CD1c-positive myeloid dendritic cell (primary cell): Measurements from ENCODE around the gene GAS6.
A peak's percentile ranks its signal among the peaks of the same experiment; 100 is the strongest.
"Not testable (repeated sequence)": the region's sequence is repeated elsewhere in the genome, so short reads cannot be mapped to it uniquely, and the experiment has no call there.

Experiments
- DNase-seq: peaks from one replicate; pipeline ENCODE4 v3.0.0-alpha.2; 2016; ENCODE audit errors: extremely low spot score

GAS6 gene

DNA sequence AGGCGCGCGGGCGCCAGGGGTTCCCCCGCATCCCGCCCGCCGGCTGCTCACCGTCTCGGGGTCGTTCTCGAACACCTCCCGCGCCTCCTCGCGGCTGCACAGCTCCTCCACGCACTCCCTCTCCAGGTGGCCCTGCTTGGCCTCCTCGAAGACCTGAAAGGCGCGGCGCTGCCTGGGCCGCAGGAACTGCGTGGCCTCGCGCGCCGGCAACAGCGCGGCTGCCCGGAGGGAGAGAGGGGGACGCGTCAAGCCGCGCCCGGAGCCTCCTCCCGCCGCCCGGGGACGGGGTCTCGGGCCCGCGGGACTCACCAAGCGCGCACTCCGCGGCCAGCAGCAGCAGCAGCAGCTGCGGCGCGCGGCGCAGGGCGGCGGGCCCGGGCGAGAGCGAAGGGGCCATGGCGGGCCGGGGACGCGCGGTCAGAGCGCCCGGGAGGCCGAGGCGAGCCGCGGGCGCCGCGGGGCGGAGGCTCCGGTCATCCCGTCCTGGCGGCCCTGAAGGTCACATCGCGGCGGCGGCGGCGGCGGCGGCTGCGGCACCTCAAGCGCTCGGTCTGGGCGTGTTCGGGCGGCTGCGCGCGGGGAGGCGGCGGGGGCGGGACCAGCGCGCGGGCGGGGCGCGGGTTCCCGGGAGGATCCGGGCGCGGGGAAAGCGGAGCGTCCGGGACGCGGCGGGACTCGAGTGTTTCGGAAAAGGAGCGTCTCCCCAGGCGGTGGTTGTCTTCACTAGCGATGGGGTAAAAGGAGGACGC lies at the start of gene GAS6:
Gene GAS6 (minus strand): TSS at position 553 of the 749 bp plus-strand sequence. CDS start 156 bp downstream, at position 397.
- DNase-seq, result peak; percentile 42

DNA sequence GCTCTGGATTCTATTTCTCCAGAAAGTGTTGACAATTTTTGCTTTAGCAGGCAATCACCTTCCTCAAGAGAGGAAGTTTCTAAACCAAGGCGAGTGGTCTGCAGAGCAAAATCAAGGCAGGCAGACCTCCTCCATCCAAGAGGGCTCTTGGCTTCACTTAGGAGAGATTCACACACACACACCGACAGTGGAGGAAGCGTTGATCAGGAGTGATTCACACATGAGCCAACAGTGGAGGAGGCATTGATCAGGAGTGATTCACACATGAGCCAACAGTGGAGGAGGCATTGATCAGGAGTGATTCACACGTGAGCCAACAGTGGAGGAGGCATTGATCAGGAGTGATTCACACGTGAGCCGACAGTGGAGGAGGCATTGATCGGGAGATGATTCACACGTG lies 49.5 kb upstream of the GAS6 start:
- DNase-seq, result not testable (repeated sequence)

- DNase-seq, result no peak
Observed at GRCh38 chr13:113912596-113912995, 48.7 kb upstream of the GAS6 start.

DNA sequence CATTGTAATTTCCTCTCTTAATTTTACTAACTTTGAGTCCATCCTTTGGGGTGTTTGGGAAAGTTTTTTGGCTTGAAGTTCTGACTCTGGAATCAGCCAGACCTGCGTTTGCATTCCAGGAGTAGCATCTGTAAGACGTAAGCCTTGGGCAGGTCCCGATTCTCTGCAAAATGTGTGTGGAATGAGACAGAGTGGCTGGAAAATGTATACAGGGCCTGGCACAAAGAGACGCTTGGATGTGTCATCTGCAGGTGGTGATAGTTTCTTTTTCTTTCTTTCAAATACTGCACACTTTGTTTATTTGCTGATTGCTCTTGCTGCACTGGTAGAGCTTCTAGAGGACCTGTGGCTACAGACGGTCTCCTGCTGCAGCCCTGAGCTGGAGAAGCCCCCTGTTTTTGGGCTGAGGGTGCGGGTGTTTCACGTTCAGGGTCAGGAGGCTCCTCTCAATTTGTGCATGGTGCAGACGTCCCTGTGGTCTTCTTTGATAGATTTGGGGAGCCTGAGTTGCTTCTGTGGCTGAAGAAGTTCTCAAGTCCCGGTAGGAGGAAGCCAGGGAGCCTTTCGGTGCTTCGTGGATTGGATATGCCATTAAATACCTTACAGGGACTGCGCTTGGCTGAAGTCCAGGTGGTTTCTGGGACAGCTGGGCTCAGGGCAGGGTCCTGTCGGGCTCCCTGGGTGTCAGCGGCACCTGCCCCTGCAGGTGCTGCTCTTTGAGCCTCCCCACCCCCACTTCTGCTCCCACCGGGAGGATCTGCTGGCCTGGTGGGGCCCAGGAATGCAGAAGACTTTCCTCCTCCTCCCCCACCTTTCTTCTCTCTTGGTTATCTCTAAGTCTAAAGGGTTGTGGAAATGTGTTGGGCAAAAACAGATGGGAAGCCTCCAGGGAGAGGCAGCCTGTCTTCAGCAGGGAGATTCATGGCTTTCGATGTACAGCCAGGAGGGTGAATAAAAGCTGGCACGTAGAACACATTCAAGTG lies 44.0 kb upstream of the GAS6 start:
- no peak for DNase-seq

- DNase-seq, result no peak
Observed at GRCh38 chr13:113906571-113906970, 42.7 kb upstream of the GAS6 start.

DNA sequence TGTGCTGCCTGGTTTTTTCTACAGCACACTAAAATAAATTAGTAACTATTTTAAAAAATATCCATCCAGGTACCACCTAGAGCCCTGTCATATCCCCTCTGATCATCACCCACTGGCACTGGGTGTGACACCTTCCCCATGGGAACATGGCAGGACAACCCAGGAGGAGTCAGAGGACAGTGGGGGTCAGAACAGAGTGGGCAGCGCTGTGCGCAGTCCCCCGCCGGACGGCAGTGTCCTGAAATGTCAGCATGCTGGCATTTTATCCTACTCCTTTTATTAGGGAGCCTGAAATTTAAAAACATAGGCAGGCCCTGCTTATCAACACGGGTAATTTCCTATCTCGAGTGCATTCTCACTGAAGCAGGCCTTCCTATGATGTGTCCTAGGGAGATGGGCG lies 42.1 kb upstream of the GAS6 start:
- DNase-seq, result no peak

DNA sequence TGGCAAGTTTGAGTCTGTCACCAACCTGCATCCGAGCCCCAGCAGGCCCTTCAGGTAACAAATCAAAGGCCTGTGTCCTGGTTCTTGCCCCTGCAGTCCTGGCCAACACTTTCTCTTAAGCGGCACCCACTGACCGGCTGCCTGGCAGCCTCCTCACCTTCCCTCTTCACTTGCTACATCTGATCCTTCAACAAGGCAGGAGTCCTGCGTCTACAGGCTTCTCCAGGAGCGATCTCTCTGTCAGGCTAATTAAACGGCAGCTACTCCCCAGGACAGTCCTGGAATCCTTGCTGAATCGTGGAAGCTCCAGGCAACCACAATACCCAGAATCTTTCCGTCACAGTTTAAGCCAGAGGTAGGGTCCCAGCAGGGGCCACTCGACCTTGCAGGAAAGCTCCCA lies 41.1 kb upstream of the GAS6 start:
- no peak for DNase-seq

- peak; percentile 8 for DNase-seq
Observed at GRCh38 chr13:113904411-113904810, 40.5 kb upstream of the GAS6 start.

GRCh38 chr13:113903912-113904311 lies 40.0 kb upstream of the GAS6 start:
- DNase-seq, result no peak

DNA sequence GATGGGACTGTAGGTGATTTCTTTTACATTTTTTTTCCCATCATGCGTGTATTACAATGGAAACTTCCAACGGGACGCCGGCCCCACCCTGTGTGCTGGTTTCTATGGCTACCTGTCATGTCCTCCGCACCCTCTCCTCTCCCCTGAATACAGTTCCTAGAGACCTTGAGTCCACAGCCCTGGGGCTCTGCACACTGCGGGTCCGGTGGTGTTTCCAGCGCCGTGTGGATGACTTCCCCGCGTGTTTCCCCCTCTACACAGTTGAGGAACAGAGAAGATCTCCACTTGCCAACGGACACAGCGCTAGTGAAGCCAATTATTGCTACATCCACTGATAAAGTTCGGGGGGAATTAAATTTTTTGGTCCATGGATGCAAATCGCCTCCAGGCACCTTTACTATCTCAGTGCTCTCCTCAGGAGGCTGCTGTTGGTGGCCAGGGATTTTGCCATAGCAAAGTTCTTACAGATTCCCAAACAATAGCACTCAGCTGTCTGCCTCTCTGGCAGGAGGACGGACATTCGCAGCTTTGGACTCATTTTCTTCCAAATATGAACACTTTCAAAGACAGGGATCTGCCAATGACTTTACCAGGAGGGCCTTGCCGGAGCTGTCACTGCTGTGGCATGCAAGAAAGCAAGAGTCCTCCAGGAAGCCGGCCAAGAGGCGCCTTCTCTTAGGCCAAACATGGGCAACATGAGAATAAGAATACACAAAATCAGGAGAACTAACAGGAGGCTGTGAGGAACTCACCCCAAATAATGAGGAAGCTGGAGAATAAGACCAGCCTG lies 39.3 kb upstream of the GAS6 start:
- DNase-seq, result no peak

DNA sequence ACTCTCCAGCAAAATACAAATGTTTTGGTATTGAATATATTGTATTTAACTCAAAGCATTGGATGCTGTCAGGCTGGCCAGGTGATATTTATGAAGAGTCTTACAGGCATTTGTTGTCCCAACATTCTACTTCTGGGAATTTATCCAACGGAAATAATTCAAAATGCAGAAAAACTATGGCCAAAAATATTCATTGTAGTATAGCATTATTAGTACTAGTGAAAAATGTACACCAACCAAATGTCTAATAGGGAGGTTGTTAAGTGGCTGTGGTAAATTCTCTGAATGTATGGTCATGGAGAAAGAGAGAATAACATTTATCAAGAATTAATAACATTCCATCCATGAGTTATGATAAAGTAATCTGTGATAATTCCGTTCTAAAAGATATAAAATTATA lies 38.6 kb upstream of the GAS6 start:
- DNase-seq, result no peak

DNA sequence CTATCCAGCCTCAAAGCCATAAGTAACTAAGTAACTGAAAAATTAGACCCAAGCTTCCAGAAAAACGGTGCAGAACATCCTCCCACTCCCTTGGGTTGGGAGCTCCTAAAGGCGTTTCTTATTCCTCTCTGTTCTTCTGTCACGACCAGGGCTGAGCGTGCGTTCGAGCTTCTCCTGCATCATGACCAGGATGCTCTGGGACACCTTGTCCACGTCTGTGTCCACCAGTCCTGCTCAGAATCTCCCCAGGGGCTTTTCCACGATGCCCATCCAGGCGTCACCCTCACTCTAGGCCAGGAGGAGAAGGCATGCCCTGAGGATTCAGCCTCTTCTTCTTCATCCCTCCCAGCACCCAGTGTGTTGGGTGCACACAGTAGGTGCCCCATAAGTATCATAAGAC lies 37.8 kb upstream of the GAS6 start:
- no peak for DNase-seq

DNA sequence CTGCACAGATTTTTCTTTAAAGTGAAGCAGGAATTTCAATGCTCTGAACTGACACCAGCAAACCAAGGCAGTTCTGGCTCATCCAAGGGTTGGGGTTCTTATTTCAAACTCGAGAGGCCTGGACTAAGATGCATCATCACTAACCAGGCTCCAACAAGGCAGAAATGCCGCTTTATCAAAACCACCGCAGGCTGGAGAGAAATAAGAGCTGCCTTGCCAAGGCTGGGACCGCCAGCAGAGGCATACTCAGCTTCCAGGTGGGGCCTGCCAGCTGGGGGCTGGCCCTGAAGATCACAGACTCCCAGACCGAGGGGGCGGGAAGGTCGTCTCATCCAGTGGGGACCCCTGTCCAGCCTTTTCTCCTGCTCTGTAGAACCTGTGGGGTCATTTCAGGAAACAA lies 37.4 kb upstream of the GAS6 start:
- no peak for DNase-seq

GRCh38 chr13:113900646-113901045 lies 36.8 kb upstream of the GAS6 start:
- DNase-seq, result no peak

DNA sequence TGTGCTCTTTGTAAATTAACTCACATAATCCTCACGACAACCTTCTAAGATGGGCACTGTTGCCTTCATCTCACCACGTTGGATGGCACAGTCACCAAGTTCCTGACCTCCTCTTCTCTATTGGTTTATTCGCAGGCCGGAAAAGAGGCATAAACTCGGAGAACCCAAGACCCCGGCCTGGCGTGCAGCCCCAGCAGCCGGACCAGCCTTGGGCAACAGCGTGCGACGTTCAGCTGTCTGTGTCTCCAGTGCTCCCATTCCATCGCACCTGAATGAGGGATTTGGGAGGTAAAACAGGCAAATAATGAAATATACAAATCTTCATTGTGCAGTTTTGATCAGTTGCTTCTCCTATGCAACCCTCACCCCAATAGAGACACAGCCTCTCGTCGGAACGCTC lies 34.5 kb upstream of the GAS6 start:
- DNase-seq, result no peak

DNA sequence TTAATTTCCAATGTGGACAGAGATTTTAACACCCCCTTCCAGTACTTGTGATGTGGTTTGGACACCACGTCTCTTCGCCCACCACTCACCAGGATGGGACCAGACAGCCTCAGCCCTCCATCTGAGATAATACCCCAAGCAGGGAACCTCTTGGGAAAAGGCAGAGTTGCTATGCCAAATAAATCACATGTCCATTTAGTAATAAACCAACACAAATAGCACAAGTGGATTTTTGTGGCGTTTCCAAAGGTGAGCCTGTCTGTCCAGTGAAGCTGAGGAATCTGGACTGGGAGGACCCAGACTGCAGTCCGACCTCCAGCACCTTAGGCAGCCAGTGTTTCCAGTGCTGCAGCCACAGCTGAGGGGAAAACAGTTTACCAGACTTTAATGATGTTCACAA lies 34.1 kb upstream of the GAS6 start:
- no peak for DNase-seq

DNA sequence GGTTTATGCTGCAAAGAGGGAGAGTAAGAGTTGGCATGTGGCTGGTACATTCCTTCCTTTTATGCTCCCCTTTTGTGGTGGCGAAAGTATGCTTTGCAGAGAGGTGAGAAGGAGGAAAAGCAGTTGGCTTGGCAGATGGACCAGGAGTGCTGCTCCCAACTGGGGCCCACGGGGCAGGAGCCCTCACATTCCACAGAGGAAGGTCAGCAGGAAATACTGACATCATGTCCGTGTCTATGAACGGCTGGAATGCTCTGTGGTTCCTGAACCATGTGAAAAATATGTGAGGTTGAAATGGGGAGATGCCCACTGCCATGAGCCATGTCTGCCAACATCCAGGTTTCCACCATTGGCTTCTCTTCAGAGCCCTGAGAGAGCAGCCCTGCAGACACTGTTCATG lies 33.3 kb upstream of the GAS6 start:
- DNase-seq, result no peak

DNA sequence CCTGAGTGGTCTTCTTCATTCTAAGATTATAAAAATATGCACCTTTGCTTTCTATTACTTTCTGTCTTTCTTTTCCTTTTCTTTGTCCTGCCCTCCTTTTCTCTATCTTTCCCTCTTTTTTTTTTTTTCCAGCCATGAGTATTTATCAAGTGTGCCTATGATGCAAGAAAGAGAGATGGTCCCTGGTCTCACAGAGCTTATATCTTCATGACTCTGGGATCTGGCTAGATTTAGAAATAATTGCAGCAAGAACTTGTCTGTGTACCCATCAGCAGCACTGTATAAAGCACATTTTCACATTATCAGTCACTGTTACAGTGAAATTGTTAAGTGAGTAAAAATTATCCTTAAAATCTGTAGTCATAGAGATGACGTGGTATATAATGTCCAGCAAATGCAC lies 31.6 kb upstream of the GAS6 start:
- no peak for DNase-seq

GRCh38 chr13:113890774-113891480 lies 27.1 kb upstream of the GAS6 start:
- no peak for DNase-seq

DNA sequence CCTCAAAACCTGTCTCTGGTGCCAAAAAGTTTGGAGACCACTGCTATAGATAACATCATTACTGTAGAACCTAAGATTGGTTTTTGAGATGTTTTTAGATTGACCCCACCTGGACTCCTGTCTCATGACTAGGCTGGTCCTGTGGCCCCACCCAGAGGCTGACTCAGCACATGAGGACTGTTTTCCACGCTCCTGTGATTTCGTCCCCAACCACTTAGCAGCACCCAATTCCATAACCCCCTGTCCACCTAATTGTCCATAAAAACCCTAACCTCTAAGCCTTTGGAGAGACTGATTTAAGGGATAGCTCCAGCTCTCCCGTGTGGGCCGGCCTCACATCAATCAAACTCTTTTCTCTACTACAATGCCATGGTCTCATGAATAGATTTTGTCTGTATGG lies 25.6 kb upstream of the GAS6 start:
- no peak for DNase-seq

GRCh38 chr13:113888701-113889330 lies 24.9 kb upstream of the GAS6 start:
- DNase-seq, result peak; percentile 5
